Osteocyte (in vitro differentiated cells): ENCODE results near the gene LZIC. TPM values are rescaled to one million over a fixed set of nuclear protein-coding genes. Genes with fewer than 3 reads are reported as not detected.

Experiments
- DNase-seq: peaks from one replicate; pipeline ENCODE4 v3.0.0; 2021; ENCODE audit warnings: mixed read lengths; ENCODE audit not compliant: unreplicated experiment; ENCODE audit errors: extremely low spot score
- H3K27ac Mint-ChIP-seq: one replicate; pipeline ENCODE4 v1.8.0; 2021; ENCODE audit warnings: mild to moderate bottlenecking, mixed read lengths; ENCODE audit not compliant: unreplicated experiment
- H3K27me3 Mint-ChIP-seq: one replicate; pipeline ENCODE4 v1.8.0; 2021; ENCODE audit warnings: mixed read lengths; ENCODE audit not compliant: unreplicated experiment
- H3K36me3 Mint-ChIP-seq: one replicate; pipeline ENCODE4 v1.8.0; 2021; ENCODE audit warnings: mixed read lengths; ENCODE audit not compliant: unreplicated experiment
- H3K4me1 Mint-ChIP-seq: one replicate; pipeline ENCODE4 v1.8.0; 2021; ENCODE audit warnings: mixed read lengths; ENCODE audit not compliant: unreplicated experiment
- H3K4me3 Mint-ChIP-seq: one replicate; pipeline ENCODE4 v1.8.0; 2021; ENCODE audit warnings: mild to moderate bottlenecking, moderate library complexity, mixed read lengths; ENCODE audit not compliant: unreplicated experiment
- H3K9me3 Mint-ChIP-seq: one replicate; pipeline ENCODE4 v1.8.0; 2021; ENCODE audit warnings: mixed read lengths; ENCODE audit not compliant: unreplicated experiment
- CTCF ChIP-seq: fragments of 200-600 bp; sonication (generic); IDR thresholded peaks from 2 replicates; pipeline ENCODE4 v1.5.0; 2021; ENCODE audit warnings: antibody characterized with exemption, mild to moderate bottlenecking, moderate library complexity
- total RNA-seq: library from RNA; stranded (reverse); gene quantifications from 2 replicates; pipeline ENCODE4 v1.2.1, GENCODE V29; 2021

LZIC gene
- total RNA-seq, 1 donor from 2014 or later = 28.6 TPM

GRCh38 chr1:9984253-9984652, 41.1 kb upstream of the LZIC start:
- no peak overlapping the region for H3K4me3 Mint-ChIP-seq

GRCh38 chr1:9960706-9961562, 17.7 kb upstream of the LZIC start:
- Mint-ChIP-seq H3K9me3 (no peaks in the 10 kb centered on the region), H3K27ac (no peak overlapping the region), H3K36me3 (no peaks in the 10 kb centered on the region), H3K4me3 (no peak overlapping the region), H3K27me3 (no peaks in the 10 kb centered on the region), H3K4me1 (peaks cover 7% of the 10 kb centered on the region)
- DNase-seq = no peak
- no peak for TF ChIP-seq CTCF

More at GRCh38 chr1:9984253-9984652, 41.1 kb upstream of the LZIC start:
- Mint-ChIP-seq H3K4me1 (no peaks in the 10 kb centered on the region), H3K36me3 (peaks cover 14% of the 10 kb centered on the region), H3K27ac (no peak overlapping the region), H3K27me3 (no peaks in the 10 kb centered on the region), H3K9me3 (no peaks in the 10 kb centered on the region)
- TF ChIP-seq CTCF = no peak
- no peak for DNase-seq

- H3K4me3 Mint-ChIP-seq = no peak overlapping the region
- no peak overlapping the region for H3K27ac Mint-ChIP-seq
- no peak for DNase-seq
- TF ChIP-seq CTCF = no peak
- H3K9me3 Mint-ChIP-seq = no peaks in the 10 kb centered on the region
- no peaks in the 10 kb centered on the region for H3K36me3 Mint-ChIP-seq
- H3K27me3 Mint-ChIP-seq = no peaks in the 10 kb centered on the region
- peaks cover 7% of the 10 kb centered on the region for H3K4me1 Mint-ChIP-seq
Observed at GRCh38 chr1:9960011-9960410, 16.8 kb upstream of the LZIC start.

GRCh38 chr1:9957726-9958125, 14.5 kb upstream of the LZIC start:
- Mint-ChIP-seq H3K4me3 (no peak overlapping the region), H3K9me3 (no peaks in the 10 kb centered on the region), H3K36me3 (peaks cover 2% of the 10 kb centered on the region), H3K4me1 (peaks cover 7% of the 10 kb centered on the region), H3K27ac (no peak overlapping the region), H3K27me3 (no peaks in the 10 kb centered on the region)
- no peak for TF ChIP-seq CTCF
- DNase-seq = no peak

GRCh38 chr1:9946315-9946714, 3.1 kb upstream of the LZIC start:
- TF ChIP-seq CTCF = no peak
- peaks cover 19% of the 10 kb centered on the region for H3K4me1 Mint-ChIP-seq
- H3K27me3 Mint-ChIP-seq = no peaks in the 10 kb centered on the region
- no peaks in the 10 kb centered on the region for H3K9me3 Mint-ChIP-seq
- no peak overlapping the region for H3K27ac Mint-ChIP-seq
- no peak overlapping the region for H3K4me3 Mint-ChIP-seq
- H3K36me3 Mint-ChIP-seq = peaks cover 11% of the 10 kb centered on the region
- no peak for DNase-seq
